IPS-NIHi11 (cell line): ENCODE data around the gene ZNF414.
"Not testable (repeated sequence)": the region's sequence is repeated elsewhere in the genome, so short reads cannot be mapped to it uniquely, and the experiment has no call there.

Experiments used
- DNase-seq: peaks from one replicate; pipeline ENCODE4 v3.0.0; 2012; ENCODE audit warnings: mixed read lengths, low spot score

Gene ZNF414

GRCh38 chr19:8513687-8514504 lies at the start of gene ZNF414:
Gene ZNF414 (minus strand): TSS chr19:8514167. CDS start chr19:8514046, 121 bp downstream.
- peak; percentile 95 for DNase-seq

- DNase-seq: peak; percentile 74
Observed at GRCh38 chr19:8561075-8561764, 47.3 kb upstream of the ZNF414 start.

- DNase-seq: no peak
Observed at GRCh38 chr19:8558325-8558724, 44.4 kb upstream of the ZNF414 start.

GRCh38 chr19:8557642-8558238 lies 43.8 kb upstream of the ZNF414 start:
- DNase-seq: no peak

GRCh38 chr19:8553729-8554128 lies 39.8 kb upstream of the ZNF414 start:
- DNase-seq: not testable (repeated sequence)

- peak; percentile 89 for DNase-seq
Observed at GRCh38 chr19:8552810-8553209, 38.8 kb upstream of the ZNF414 start.

GRCh38 chr19:8550070-8550469 lies 36.1 kb upstream of the ZNF414 start:
- DNase-seq: no peak

- DNase-seq: no peak
Observed at GRCh38 chr19:8545743-8546142, 31.8 kb upstream of the ZNF414 start.

GRCh38 chr19:8544168-8544567 lies 30.2 kb upstream of the ZNF414 start:
- DNase-seq: no peak

- DNase-seq: no peak
Observed at GRCh38 chr19:8539621-8540149, 25.7 kb upstream of the ZNF414 start.

GRCh38 chr19:8537099-8537498 lies 23.1 kb upstream of the ZNF414 start:
- DNase-seq: no peak

- no peak for DNase-seq
Observed at GRCh38 chr19:8536282-8536681, 22.3 kb upstream of the ZNF414 start.

GRCh38 chr19:8532225-8532624 lies 18.3 kb upstream of the ZNF414 start:
- DNase-seq: no peak

GRCh38 chr19:8531470-8531869 lies 17.5 kb upstream of the ZNF414 start:
- DNase-seq: no peak

GRCh38 chr19:8530061-8530679 lies 16.2 kb upstream of the ZNF414 start:
- no peak for DNase-seq

- no peak for DNase-seq
Observed at GRCh38 chr19:8529369-8530006, 15.5 kb upstream of the ZNF414 start.

- DNase-seq: no peak
Observed at GRCh38 chr19:8528500-8528899, 14.5 kb upstream of the ZNF414 start.

GRCh38 chr19:8526345-8527091 lies 12.6 kb upstream of the ZNF414 start:
- DNase-seq: peak; percentile 93

GRCh38 chr19:8525401-8525684 lies 11.4 kb upstream of the ZNF414 start:
- DNase-seq: peak; percentile 93

- DNase-seq: no peak
Observed at GRCh38 chr19:8519388-8519787, 5.4 kb upstream of the ZNF414 start.

- no peak for DNase-seq
Observed at GRCh38 chr19:8518536-8518935, 4.6 kb upstream of the ZNF414 start.
